Measurements from ENCODE around the gene RASA2. TPM values are rescaled to one million over a fixed set of nuclear protein-coding genes. Genes with fewer than 3 reads are reported as not detected.

RASA2 gene
- total and polyA plus RNA-seq, 2 experiments from 2014 or later: 16.6 to 28.6 TPM

DNA sequence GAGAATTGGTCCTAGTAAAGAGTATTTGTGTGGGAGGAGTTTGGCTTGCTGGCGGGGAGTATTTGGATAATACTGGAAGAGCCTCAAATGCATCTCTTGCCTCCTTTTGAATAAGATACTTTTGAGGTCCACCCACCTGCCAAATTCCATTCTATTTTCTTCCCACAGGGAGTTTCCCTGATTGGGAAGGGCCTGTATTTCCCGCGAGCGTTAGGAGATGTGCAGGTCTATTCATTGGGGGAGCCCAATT is 406 bp upstream of the RASA2 start:
- Histone ChIP-seq H3K27ac (ENCODE audit: low read depth) (peak overlapping the region; percentile 80), H3F3A (replicated peaks; ENCODE audit: low read depth) (no peaks in the 10 kb centered on the region), H3K4me3 (peak overlapping the region; percentile 63), H3K4me1 (ENCODE audit: insufficient read depth) (peaks cover 28% of the 10 kb centered on the region), H3K9me2 (ENCODE audit: insufficient read depth) (no peaks in the 10 kb centered on the region), H2AFZ (peak overlapping the region; percentile 1), H3K36me3 (ENCODE audit: insufficient read depth) (no peaks in the 10 kb centered on the region), H4K20me1 (replicated peaks; ENCODE audit: insufficient read depth) (peaks cover 12% of the 10 kb centered on the region; the same call in 1 of the 2 replicates), H3K27me3 (ENCODE audit: insufficient read depth) (no peaks in the 10 kb centered on the region), H3K79me2 (replicated peaks; ENCODE audit: insufficient read depth) (peaks cover 35% of the 10 kb centered on the region), H3K4me2 (peak overlapping the region; percentile 70)
- peak overlapping the region; percentile 81 for H3K4me3 Mint-ChIP-seq
- peaks cover 2% of the 10 kb centered on the region for H3K27me3 Mint-ChIP-seq (ENCODE audit: insufficient read depth, low read depth, poor library complexity)
- H3K9me3 Mint-ChIP-seq: no peaks in the 10 kb centered on the region
- ATAC-seq: no peak
- H3K36me3 Mint-ChIP-seq (ENCODE audit: low read depth): no peaks in the 10 kb centered on the region; the same call in 2 of the 3 replicates
- H3K4me1 Mint-ChIP-seq: peaks cover 48% of the 10 kb centered on the region
- TF ChIP-seq JUNB (IDR thresholded peaks at IDR 0.05; ENCODE audit: unreplicated experiment): no peak
- no peak for TF ChIP-seq POLR2AphosphoS5 (IDR thresholded peaks at IDR 0.05; ENCODE audit: low read depth)
- no peak for TF ChIP-seq NANOG (IDR thresholded peaks at IDR 0.05; ENCODE audit: borderline replicate concordance)
- TF ChIP-seq, protein P1, sequence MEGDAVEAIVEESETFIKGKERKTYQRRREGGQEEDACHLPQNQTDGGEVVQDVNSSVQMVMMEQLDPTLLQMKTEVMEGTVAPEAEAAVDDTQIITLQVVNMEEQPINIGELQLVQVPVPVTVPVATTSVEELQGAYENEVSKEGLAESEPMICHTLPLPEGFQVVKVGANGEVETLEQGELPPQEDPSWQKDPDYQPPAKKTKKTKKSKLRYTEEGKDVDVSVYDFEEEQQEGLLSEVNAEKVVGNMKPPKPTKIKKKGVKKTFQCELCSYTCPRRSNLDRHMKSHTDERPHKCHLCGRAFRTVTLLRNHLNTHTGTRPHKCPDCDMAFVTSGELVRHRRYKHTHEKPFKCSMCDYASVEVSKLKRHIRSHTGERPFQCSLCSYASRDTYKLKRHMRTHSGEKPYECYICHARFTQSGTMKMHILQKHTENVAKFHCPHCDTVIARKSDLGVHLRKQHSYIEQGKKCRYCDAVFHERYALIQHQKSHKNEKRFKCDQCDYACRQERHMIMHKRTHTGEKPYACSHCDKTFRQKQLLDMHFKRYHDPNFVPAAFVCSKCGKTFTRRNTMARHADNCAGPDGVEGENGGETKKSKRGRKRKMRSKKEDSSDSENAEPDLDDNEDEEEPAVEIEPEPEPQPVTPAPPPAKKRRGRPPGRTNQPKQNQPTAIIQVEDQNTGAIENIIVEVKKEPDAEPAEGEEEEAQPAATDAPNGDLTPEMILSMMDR (conservative IDR thresholded peaks at IDR 0.05; ENCODE audit: low read depth in 2 of 2): no peak
- no peak for TF ChIP-seq ZNF114 (CRISPR knock-in tag; IDR thresholded peaks at IDR 0.05)
- TF ChIP-seq STAT1 (IDR thresholded peaks at IDR 0.05; ENCODE audit: unreplicated experiment): no peak
- TF ChIP-seq, protein P2, sequence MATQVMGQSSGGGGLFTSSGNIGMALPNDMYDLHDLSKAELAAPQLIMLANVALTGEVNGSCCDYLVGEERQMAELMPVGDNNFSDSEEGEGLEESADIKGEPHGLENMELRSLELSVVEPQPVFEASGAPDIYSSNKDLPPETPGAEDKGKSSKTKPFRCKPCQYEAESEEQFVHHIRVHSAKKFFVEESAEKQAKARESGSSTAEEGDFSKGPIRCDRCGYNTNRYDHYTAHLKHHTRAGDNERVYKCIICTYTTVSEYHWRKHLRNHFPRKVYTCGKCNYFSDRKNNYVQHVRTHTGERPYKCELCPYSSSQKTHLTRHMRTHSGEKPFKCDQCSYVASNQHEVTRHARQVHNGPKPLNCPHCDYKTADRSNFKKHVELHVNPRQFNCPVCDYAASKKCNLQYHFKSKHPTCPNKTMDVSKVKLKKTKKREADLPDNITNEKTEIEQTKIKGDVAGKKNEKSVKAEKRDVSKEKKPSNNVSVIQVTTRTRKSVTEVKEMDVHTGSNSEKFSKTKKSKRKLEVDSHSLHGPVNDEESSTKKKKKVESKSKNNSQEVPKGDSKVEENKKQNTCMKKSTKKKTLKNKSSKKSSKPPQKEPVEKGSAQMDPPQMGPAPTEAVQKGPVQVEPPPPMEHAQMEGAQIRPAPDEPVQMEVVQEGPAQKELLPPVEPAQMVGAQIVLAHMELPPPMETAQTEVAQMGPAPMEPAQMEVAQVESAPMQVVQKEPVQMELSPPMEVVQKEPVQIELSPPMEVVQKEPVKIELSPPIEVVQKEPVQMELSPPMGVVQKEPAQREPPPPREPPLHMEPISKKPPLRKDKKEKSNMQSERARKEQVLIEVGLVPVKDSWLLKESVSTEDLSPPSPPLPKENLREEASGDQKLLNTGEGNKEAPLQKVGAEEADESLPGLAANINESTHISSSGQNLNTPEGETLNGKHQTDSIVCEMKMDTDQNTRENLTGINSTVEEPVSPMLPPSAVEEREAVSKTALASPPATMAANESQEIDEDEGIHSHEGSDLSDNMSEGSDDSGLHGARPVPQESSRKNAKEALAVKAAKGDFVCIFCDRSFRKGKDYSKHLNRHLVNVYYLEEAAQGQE (IDR thresholded peaks at IDR 0.05; ENCODE audit: unreplicated experiment): no peak
- no peak for TF ChIP-seq ZNF331 (CRISPR knock-in tag; IDR thresholded peaks at IDR 0.05; ENCODE audit: low read depth)
- TF ChIP-seq, protein P3, sequence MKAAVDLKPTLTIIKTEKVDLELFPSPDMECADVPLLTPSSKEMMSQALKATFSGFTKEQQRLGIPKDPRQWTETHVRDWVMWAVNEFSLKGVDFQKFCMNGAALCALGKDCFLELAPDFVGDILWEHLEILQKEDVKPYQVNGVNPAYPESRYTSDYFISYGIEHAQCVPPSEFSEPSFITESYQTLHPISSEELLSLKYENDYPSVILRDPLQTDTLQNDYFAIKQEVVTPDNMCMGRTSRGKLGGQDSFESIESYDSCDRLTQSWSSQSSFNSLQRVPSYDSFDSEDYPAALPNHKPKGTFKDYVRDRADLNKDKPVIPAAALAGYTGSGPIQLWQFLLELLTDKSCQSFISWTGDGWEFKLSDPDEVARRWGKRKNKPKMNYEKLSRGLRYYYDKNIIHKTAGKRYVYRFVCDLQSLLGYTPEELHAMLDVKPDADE (IDR thresholded peaks at IDR 0.05): no peak
- TF ChIP-seq, protein P4, sequence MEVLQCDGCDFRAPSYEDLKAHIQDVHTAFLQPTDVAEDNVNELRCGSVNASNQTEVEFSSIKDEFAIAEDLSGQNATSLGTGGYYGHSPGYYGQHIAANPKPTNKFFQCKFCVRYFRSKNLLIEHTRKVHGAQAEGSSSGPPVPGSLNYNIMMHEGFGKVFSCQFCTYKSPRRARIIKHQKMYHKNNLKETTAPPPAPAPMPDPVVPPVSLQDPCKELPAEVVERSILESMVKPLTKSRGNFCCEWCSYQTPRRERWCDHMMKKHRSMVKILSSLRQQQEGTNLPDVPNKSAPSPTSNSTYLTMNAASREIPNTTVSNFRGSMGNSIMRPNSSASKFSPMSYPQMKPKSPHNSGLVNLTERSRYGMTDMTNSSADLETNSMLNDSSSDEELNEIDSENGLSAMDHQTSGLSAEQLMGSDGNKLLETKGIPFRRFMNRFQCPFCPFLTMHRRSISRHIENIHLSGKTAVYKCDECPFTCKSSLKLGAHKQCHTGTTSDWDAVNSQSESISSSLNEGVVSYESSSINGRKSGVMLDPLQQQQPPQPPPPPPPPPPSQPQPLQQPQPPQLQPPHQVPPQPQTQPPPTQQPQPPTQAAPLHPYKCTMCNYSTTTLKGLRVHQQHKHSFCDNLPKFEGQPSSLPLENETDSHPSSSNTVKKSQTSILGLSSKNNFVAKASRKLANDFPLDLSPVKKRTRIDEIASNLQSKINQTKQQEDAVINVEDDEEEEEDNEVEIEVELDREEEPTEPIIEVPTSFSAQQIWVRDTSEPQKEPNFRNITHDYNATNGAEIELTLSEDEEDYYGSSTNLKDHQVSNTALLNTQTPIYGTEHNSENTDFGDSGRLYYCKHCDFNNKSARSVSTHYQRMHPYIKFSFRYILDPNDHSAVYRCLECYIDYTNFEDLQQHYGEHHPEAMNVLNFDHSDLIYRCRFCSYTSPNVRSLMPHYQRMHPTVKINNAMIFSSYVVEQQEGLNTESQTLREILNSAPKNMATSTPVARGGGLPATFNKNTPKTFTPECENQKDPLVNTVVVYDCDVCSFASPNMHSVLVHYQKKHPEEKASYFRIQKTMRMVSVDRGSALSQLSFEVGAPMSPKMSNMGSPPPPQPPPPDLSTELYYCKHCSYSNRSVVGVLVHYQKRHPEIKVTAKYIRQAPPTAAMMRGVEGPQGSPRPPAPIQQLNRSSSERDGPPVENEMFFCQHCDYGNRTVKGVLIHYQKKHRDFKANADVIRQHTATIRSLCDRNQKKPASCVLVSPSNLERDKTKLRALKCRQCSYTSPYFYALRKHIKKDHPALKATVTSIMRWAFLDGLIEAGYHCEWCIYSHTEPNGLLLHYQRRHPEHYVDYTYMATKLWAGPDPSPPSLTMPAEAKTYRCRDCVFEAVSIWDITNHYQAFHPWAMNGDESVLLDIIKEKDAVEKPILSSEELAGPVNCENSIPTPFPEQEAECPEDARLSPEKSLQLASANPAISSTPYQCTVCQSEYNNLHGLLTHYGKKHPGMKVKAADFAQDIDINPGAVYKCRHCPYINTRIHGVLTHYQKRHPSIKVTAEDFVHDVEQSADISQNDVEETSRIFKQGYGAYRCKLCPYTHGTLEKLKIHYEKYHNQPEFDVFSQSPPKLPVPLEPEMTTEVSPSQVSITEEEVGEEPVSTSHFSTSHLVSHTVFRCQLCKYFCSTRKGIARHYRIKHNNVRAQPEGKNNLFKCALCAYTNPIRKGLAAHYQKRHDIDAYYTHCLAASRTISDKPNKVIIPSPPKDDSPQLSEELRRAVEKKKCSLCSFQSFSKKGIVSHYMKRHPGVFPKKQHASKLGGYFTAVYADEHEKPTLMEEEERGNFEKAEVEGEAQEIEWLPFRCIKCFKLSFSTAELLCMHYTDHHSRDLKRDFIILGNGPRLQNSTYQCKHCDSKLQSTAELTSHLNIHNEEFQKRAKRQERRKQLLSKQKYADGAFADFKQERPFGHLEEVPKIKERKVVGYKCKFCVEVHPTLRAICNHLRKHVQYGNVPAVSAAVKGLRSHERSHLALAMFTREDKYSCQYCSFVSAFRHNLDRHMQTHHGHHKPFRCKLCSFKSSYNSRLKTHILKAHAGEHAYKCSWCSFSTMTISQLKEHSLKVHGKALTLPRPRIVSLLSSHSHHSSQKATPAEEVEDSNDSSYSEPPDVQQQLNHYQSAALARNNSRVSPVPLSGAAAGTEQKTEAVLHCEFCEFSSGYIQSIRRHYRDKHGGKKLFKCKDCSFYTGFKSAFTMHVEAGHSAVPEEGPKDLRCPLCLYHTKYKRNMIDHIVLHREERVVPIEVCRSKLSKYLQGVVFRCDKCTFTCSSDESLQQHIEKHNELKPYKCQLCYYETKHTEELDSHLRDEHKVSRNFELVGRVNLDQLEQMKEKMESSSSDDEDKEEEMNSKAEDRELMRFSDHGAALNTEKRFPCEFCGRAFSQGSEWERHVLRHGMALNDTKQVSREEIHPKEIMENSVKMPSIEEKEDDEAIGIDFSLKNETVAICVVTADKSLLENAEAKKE (CRISPR knock-in tag; IDR thresholded peaks at IDR 0.05): no peak
- no peak for TF ChIP-seq EZH2 (IDR thresholded peaks at IDR 0.05; ENCODE audit: low read depth, unreplicated experiment)
- DNase-seq (ENCODE audit: low spot score): no peak
- peak overlapping the region; percentile 93 for H3K27ac Mint-ChIP-seq

Data from GM23338 (cell line).